Tongue (tissue), 2 donors: Measurements from ENCODE around the gene NCAM1. TPM values are rescaled to one million over a fixed set of nuclear protein-coding genes. Genes with fewer than 3 reads are reported as not detected.
"Not testable (repeated sequence)": the region's sequence is repeated elsewhere in the genome, so short reads cannot be mapped to it uniquely, and the experiment has no call there.

Source experiments
- DNase-seq: peaks from one replicate; pipeline ENCODE4 v3.0.0-alpha.2; 2015
- total RNA-seq: library from RNA; depleted of rRNA; stranded (reverse); fragments of >200 nt; gene quantifications from one replicate; pipeline ENCODE4 v1.2.3, GENCODE V29; 2014

NCAM1 gene
- total RNA-seq, result 160 TPM

- DNase-seq, result peak; percentile 98
Measured at GRCh38 chr11:112961146-112961668, at the start of gene NCAM1. Gene NCAM1 (plus strand): TSS chr11:112961420.

DNA sequence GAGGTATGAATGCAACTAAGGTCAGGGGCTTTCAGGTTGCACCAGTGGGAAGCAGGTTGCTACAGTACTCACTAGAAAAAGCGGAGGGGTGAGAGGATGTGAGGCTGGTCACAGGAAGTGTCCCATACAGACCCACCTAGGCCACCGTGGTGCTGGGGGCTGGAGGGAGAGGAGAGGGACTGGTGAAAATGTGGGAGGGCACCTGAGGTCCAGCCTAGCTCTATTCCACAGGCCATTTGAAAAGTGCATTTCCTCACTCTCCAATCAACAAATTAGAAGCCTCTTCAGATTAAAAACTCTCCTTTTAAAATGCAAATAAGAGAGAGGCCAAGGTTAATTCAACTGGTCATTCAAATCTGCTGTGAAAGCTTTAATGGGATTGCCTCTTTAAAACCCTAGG is 38.6 kb upstream of the NCAM1 start:
- DNase-seq, result no peak

- not testable (repeated sequence) for DNase-seq
Measured at GRCh38 chr11:112924836-112925235, 36.4 kb upstream of the NCAM1 start.

- no peak for DNase-seq
Measured at GRCh38 chr11:112925516-112926310, 35.5 kb upstream of the NCAM1 start.

DNA sequence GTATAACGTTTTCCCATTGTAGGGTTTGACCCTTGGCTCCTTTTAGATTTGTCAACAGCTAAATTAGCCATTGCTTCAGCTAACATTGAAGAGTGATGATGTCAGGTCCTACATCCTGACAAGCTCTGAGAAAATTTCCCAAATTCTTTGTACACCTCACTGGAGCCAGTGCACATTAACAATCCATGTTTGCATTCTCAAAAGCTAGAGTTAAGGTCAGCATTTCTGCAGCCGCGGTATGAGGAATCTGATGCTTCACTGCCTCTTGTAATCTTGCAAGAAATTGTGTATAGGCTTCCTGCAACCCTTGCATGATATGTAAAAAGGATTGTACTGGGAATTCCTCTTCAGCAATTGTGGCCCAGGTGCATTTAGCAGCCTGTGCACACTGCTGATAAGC is 33.1 kb upstream of the NCAM1 start:
- DNase-seq, result no peak

DNA sequence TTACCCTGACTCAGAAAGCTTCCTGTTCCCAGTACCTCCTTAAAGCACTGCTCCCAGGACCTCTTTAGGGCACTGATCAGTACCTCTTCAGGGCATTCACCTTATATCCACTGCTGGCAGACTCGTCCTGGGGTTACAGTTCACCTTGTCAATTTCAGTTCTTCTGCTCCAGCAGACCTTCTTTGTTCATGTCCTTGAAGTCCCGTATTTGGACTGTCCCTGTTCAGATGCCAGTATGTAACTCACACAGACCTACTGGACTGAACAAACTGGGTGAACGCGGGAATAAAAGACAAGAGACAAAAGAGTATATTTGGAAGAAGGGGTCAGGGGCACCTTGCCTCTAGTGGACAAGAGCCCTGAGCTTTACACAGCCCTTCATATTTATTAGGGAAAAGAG is 31.8 kb upstream of the NCAM1 start:
- no peak for DNase-seq

- DNase-seq, result peak; percentile 80
Measured at GRCh38 chr11:112931703-112932102, 29.5 kb upstream of the NCAM1 start.

- peak; percentile 46 for DNase-seq
Measured at GRCh38 chr11:112932593-112932992, 28.6 kb upstream of the NCAM1 start.

- DNase-seq, result no peak
Measured at GRCh38 chr11:112933970-112934369, 27.2 kb upstream of the NCAM1 start.

DNA sequence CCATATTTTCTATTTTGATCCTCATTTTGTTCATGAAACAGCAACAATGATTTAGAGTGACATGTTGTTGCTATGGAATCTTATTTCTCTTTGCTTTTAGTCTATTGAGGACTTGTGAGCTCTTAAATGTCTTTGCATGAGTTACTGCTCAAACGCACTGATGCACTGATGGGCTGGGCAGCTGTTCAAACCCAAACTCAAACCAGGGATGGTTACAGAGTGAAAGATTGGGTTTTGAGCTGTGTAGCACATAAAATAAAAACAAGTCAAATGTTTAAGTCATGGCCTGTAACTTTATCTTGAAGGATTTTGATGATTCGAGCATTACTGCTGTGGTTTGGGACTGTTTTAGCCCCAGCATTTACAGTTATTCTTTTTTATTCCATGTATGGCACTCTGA is 20.1 kb upstream of the NCAM1 start:
- DNase-seq, result no peak

DNA sequence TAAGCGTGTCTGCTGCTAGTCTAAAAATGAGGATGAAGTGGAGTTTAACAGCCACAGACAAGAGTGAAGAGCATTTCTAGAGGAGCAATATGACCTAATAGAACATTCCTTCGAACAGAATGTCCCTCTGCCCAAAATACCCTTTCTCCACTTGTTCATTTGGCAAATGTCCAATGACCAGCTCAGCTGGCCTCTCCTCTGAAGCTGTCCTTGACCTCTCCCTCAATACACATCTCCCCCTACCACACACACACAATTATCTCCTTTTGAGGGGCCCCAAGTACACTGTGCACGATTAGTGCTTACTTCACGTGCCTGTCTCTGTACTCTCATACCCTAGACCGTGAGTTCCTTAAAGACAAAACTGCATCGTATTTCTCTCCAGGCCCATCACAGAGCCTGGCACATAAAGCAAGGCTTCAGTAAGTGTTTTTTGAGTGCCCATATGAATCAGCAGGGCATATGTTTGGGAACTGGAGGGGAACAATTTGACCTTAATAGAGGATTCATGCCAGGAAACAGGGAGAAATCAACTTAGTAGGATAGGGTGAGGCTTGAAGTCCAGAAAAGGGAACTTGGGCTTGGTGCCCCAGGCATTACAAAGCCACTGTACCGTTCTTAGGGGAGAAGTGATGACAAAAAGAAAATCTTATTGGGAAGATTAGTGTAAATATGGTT is 18.1 kb upstream of the NCAM1 start:
- peak; percentile 77 for DNase-seq

DNA sequence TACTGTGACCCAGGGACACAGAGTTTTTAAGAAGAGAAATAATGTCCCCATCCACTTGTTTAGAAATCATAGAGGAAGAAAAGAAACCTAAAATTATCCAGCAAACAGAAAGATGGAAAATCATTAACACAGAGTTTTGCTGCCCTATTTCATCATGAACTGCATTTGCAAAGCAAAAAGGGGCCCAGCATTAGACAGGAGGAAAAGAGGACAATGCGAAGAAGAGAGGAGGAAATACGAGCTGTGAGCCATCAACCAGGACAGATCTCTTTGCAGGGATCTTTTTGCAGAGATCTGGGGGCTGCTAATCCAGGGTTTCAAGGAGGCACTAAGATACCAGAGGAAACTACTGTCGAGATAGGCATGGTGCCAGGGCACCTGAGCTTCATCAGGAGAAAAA is 14.4 kb upstream of the NCAM1 start:
- no peak for DNase-seq

DNA sequence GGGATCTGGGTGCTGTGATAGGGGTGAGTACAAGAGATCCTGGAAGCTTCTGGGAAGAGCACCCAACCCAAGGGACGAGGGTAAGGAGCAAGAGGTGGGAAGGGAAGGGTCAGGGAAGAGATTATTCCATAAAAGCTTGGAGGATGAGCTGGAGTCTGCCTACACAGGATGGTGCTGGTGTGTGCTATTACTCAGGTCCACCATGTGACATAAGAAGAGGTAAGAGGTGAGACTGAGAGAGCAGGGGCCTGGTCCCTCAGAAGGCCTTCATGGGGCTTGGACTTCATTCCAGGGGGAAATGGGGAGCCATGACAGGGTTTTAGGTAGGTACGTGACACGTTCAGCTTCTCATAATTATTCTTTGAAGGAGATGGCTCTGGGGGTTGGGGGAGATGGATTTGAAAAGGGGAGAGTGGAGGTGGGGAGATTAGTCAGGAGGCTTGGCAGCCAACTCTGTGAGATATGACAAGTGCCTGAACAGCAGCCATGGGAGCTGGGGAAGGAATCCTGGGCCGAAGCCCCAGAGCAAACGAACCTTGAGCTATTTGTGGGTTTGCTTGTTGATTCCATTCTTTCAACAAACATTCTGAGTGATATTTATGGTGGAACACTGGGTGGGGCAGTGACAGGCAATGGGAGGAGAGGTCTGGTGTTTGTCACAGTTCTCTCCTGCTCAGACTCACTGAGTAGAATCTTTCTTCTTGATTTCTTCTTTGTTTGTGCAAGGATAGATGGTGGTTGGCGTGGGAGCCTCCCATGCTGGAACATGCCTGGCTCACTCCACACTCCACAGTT is 11.2 kb upstream of the NCAM1 start:
- DNase-seq, result no peak

GRCh38 chr11:112958670-112959069 is 2.5 kb upstream of the NCAM1 start:
- DNase-seq, result peak; percentile 33

DNA sequence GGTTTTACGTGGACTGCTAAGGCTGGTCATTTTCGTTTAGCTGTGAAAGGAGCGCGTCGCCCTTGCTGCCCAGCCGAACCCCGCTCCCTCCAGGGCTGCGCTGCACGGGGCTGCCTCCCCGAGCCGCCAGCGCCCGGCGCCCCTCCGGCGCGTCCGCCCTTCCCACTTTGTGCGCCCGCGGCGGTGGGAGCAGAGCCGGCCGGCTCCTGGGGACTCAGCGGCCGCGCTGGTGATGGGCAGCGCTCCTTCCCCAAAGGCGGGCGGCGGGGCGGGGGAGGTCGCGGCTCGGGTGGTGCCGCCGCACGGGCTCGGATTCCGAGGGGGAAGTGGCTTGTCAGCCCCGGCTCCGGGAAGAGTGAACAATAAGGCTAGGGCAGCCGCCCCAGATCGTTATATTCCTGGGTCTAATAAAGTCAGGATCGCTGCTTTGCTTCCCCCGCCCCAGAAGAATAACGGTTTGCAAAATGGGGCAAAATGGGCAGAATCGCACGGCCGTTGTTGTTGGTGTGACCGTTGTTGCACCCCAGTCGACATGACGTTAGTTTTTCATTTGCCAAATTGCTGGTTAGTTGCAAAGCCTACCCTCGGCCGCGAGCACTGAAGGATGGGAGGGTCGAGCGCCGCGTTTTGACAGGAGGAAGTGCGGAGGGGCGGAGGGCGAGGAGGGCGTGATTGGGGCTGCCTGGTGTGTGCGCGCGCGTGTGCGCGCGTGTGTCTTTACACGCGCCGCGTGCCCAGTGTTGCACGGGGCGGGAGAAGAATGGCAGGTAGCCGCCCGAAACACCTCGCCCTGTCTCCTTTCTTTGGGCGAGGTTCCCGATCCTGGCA is 745 bp downstream of the NCAM1 start:
- DNase-seq, result peak; percentile 74

- peak; percentile 87 for DNase-seq
Measured at GRCh38 chr11:112962579-112963367, 1.6 kb downstream of the NCAM1 start.

DNA sequence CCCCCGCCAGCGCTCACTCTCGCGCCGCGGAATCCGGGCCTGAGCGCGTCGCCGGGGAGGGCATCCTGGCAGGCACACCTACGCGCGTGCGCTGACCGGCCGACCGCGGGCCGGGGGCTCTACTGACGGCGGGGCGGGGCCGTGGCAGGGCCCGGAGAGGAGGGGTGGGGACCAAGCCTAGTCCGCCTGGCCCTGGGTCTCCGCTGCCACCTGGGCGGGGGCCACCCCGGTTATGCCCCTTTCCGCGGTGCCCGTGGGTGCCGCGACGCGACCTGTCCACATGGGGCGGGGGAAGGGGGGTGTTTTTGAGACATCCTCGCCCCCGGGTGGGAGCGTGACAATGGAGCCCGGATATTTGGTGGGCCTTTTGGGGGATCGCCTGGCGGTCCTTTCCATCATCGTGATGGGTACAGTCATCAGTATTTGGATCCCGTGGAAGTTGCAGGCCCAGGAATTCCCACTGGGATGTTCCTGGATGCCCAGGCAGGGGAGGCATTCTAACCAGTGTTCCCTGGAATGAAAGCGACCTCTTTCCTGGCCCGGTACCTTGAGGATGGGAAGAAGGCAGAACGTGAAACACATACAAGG is 2.2 kb downstream of the NCAM1 start:
- peak; percentile 32 for DNase-seq

GRCh38 chr11:112965656-112966055 is 4.4 kb downstream of the NCAM1 start:
- DNase-seq, result peak; percentile 90

- DNase-seq, result no peak
Measured at GRCh38 chr11:112966561-112966960, 5.3 kb downstream of the NCAM1 start.

- no peak for DNase-seq
Measured at GRCh38 chr11:112967082-112967481, 5.9 kb downstream of the NCAM1 start.
